ENCODE results near the gene PTCHD4. TPM values are rescaled to one million over a fixed set of nuclear protein-coding genes. Genes with fewer than 3 reads are reported as not detected.

PTCHD4 gene
- total RNA-seq, 3 donors from 2014 or later, result 0.12 to 0.89 TPM; not detected in 1

- ATAC-seq, result no peak
- intact Hi-C loops (cut with DNase I, micrococcal nuclease), result no loop called here
- H3K4me1 ChIP-seq (ENCODE audit: low read depth), result no peaks in the 10 kb centered on the region
- TF ChIP-seq, protein P1, sequence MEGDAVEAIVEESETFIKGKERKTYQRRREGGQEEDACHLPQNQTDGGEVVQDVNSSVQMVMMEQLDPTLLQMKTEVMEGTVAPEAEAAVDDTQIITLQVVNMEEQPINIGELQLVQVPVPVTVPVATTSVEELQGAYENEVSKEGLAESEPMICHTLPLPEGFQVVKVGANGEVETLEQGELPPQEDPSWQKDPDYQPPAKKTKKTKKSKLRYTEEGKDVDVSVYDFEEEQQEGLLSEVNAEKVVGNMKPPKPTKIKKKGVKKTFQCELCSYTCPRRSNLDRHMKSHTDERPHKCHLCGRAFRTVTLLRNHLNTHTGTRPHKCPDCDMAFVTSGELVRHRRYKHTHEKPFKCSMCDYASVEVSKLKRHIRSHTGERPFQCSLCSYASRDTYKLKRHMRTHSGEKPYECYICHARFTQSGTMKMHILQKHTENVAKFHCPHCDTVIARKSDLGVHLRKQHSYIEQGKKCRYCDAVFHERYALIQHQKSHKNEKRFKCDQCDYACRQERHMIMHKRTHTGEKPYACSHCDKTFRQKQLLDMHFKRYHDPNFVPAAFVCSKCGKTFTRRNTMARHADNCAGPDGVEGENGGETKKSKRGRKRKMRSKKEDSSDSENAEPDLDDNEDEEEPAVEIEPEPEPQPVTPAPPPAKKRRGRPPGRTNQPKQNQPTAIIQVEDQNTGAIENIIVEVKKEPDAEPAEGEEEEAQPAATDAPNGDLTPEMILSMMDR (IDR thresholded peaks at IDR 0.05), result no peak
- H3K36me3 ChIP-seq (ENCODE audit: low read depth), result no peaks in the 10 kb centered on the region
- no peaks in the 10 kb centered on the region for H3K9me3 ChIP-seq
- H3K4me3 ChIP-seq, result no peak overlapping the region
- DNase-seq, result no peak
Observed at GRCh38 chr6:48090546-48090945, 20.5 kb downstream of the PTCHD4 start.

DNA sequence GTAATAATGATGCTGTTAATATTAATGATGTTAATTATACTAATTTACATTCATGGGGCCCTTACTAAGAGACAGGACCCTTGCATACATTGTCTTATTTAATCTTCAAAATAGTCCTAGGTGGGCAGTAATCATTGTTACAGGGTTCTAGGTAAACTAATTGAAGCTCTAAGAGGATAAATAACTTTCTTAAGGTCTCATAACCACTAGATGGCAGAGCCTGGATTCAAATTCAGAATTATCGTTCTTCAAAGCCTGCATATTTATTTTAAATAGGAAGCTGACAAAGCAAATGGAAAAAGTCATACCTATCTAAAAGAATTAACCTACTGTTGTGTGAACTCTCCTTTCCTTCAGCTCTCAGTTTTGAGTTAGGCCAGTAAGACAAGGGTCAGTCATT lies 23.5 kb downstream of the PTCHD4 start:
- ATAC-seq (no peak), DNase-seq (no peak)
- intact Hi-C loops (cut with DNase I, micrococcal nuclease), result no loop called here
- H3K4me3 ChIP-seq, result no peak overlapping the region
- TF ChIP-seq, protein P1 (IDR thresholded peaks at IDR 0.05), result no peak
- H3K36me3 ChIP-seq (ENCODE audit: low read depth), result no peaks in the 10 kb centered on the region
- no peaks in the 10 kb centered on the region for H3K4me1 ChIP-seq (ENCODE audit: low read depth)
- no peaks in the 10 kb centered on the region for H3K9me3 ChIP-seq

- Histone ChIP-seq H3K36me3 (ENCODE audit: low read depth) (no peaks in the 10 kb centered on the region), H3K4me1 (ENCODE audit: low read depth) (no peaks in the 10 kb centered on the region), H3K4me3 (no peak overlapping the region), H3K9me3 (no peaks in the 10 kb centered on the region)
- DNase-seq, result no peak
- no peak for ATAC-seq
- TF ChIP-seq, protein P1 (IDR thresholded peaks at IDR 0.05), result no peak
- intact Hi-C loops (cut with DNase I, micrococcal nuclease), result no loop called here
Observed at GRCh38 chr6:48086187-48086586, 24.8 kb downstream of the PTCHD4 start.

GRCh38 chr6:48085131-48085741 lies 25.8 kb downstream of the PTCHD4 start:
- TF ChIP-seq, protein P1 (IDR thresholded peaks at IDR 0.05), result no peak
- intact Hi-C loops (cut with DNase I, micrococcal nuclease), result no loop called here

DNA sequence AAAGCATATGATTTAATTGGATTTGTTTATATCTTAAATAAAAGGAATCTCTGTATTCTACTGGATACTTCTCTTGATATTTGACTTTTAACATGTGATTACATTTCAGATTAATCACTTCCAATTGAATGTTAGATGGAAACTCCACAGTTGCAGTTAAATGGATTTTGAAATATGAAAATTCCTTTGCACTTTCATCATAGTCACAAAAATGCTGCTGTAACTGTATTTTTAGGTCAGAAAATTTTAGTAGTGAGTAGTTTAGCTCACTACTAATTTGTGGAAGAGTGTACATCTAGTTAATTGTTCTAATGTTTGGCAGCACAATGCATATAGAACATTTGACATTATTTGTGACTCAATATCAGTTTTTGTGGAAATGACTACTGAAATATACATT lies 26.8 kb downstream of the PTCHD4 start:
- intact Hi-C loops (cut with DNase I, micrococcal nuclease), result no loop called here
- no peak for DNase-seq
- no peak for ATAC-seq
- H3K9me3 ChIP-seq, result no peaks in the 10 kb centered on the region
- no peaks in the 10 kb centered on the region for H3K4me1 ChIP-seq (ENCODE audit: low read depth)
- H3K36me3 ChIP-seq (ENCODE audit: low read depth), result no peaks in the 10 kb centered on the region
- TF ChIP-seq, protein P1 (IDR thresholded peaks at IDR 0.05), result no peak
- H3K4me3 ChIP-seq, result no peak overlapping the region

More at GRCh38 chr6:48085131-48085741, 25.8 kb downstream of the PTCHD4 start:
- Histone ChIP-seq H3K9me3 (no peaks in the 10 kb centered on the region), H3K4me3 (no peak overlapping the region), H3K4me1 (ENCODE audit: low read depth) (no peaks in the 10 kb centered on the region), H3K36me3 (ENCODE audit: low read depth) (no peaks in the 10 kb centered on the region)
- ATAC-seq, result no peak
- DNase-seq, result no peak

Measured in mucosa of descending colon (tissue), 3 donors.